Measurements from ENCODE around the gene OR56B1.
"Not testable (repeated sequence)": the region's sequence is repeated elsewhere in the genome, so short reads cannot be mapped to it uniquely, and the experiment has no call there.

OR56B1 gene

DNA sequence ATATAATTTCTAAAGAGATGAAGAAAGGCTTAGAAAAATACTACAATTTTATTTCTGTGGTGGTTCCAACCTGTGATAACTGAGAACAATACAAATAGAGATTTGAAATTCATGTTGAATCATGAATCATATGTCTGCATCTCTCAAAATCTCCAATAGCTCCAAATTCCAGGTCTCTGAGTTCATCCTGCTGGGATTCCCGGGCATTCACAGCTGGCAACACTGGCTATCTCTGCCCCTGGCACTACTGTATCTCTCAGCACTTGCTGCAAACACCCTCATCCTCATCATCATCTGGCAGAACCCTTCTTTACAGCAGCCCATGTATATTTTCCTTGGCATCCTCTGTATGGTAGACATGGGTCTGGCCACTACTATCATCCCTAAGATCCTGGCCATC, at the start of gene OR56B1:
Gene OR56B1, plus strand, starts transcription at position 53 of the 400 bp plus-strand sequence. Its CDS starts 69 bp downstream, at position 122.
- DNase-seq = no peak

- no peak for DNase-seq
These were observed 47.8 kb upstream of the OR56B1 start for GRCh38 chr11:5688482-5688881.

GRCh38 chr11:5689551-5689983, 46.7 kb upstream of the OR56B1 start, which contains the start of gene TRIM22:
TSS of gene TRIM22 (plus strand) at chr11:5689790. CDS start at chr11:5696233, 6,443 bp downstream.
- no peak for DNase-seq

DNA sequence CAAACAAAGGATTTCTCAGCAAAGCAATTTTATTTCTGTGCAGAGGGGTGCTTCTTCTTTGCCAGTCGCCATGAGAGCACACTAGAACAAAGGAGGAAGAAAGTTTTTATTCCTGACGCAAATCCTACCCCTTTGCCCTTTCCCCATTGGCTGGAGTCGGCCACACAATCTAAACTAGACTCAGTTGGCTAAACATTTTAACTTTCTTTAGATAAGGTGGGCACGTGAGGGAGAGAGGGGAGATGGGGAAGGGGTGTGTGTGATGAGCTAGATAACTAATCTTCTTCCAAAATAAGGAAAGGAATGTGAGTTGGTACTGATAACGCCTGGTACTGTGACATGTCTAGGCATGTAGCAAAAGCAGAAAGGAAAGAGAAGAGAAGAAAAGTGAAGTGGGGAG, 46.0 kb upstream of the OR56B1 start:
- no peak for DNase-seq

DNA sequence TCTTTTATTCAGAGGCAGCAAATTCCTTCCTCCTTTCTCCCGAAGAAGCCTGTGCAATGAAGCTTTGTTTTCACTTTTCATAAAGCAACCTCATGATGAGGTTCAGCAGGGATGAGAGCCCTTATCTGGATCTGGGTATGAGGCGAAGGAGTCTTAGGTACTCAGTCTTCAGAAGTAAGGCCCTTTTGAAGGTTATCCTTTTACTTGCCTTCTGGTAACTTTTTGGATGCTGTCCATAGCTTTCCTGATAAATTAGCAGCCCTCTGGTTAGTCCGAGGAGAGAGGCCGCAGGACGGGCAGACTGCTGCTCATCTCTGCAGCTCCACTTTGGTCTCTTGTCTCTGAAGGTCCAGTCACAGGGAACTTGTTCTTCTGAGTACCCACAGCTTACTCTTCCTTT, 45.5 kb upstream of the OR56B1 start:
- DNase-seq = no peak

GRCh38 chr11:5691238-5691963, 44.8 kb upstream of the OR56B1 start:
- not testable (repeated sequence) for DNase-seq

- no peak for DNase-seq
These were observed 44.3 kb upstream of the OR56B1 start for GRCh38 chr11:5691964-5692361.

DNA sequence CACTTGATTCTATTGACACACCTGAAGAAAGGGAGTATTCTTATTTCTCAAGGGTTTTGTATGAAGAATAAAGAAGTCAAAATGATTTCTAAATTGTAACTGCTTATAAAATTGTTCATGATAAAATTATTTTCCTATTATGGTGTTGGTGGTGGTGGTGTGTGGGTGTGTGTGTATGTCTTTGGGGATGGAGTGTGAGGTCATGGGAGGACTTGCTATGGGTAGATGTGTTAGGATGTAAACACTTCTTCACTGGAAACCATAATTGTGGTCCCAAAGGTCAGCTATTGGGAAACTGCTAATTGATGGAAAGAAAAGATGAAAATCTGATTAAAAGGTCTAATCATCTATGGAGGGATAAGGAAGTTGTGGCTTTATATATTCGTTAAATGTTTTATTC, 41.6 kb upstream of the OR56B1 start:
- no peak for DNase-seq

DNA sequence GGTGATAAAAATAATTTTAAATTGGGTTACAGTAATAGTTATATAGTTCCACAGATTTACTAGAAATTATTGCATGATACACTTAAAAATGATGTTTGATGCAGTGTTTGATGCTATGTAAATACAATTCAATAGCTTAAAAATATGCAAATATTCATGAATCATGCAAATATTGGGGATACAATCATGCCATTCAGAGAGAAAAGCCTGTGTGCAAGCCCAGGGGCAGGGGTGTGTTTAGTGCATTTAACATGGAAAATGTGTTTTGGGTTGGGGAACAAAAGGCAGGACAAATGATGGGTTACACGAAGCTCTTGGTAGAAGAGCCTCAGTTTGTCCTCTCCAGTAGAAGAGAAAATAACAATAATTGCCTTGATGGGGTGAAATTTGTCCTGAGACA, 40.7 kb upstream of the OR56B1 start:
- no peak for DNase-seq

DNA sequence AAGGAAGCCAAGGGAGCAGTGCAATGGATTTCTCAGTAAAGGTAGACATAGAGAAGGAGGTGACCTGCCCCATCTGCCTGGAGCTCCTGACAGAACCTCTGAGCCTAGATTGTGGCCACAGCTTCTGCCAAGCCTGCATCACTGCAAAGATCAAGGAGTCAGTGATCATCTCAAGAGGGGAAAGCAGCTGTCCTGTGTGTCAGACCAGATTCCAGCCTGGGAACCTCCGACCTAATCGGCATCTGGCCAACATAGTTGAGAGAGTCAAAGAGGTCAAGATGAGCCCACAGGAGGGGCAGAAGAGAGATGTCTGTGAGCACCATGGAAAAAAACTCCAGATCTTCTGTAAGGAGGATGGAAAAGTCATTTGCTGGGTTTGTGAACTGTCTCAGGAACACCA, 40.0 kb upstream of the OR56B1 start:
- DNase-seq = no peak

- no peak for DNase-seq
These were observed 38.0 kb upstream of the OR56B1 start for GRCh38 chr11:5698281-5698680.

GRCh38 chr11:5700421-5701054, 35.7 kb upstream of the OR56B1 start:
- no peak for DNase-seq

- DNase-seq = no peak
These were observed 35.1 kb upstream of the OR56B1 start for GRCh38 chr11:5701055-5701577.

DNA sequence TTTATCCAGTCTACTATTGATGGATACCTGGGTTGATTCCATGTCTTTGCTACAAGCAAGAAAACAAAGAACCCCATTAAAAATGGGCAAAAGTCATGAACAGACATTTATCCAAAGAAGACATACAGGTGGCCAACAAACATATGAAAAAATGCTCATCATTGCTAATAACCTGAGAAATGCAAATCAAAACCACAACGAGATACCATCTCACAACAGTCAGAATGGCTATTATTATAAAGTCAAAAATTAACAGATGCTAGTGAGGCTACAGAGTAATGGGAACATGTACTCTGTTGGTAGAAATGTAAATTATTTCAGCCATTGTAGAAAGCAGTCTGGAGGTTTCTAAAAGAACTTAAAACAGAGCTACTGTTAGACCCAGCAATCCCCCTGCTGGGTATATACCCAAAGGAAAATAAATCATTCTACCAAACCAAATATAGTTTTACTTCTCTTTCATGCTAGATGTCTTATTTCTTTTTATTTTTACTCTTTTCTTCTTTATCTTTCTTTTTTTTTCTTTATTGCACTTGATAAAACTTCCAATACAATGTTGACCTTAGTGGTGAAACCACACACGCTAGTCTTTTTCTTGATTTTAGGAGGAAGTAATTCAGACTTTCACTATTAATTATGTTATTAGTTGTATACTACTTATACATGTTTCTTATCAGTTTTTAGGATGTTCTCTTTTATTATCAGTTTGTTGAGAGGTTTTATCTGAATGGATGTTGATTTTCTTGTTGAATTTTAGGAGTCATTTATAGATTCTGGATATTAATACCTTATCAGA, 32.3 kb upstream of the OR56B1 start:
- no peak for DNase-seq

GRCh38 chr11:5705688-5706087, 30.6 kb upstream of the OR56B1 start:
- DNase-seq = no peak

GRCh38 chr11:5712507-5712906, 23.7 kb upstream of the OR56B1 start:
- no peak for DNase-seq

DNA sequence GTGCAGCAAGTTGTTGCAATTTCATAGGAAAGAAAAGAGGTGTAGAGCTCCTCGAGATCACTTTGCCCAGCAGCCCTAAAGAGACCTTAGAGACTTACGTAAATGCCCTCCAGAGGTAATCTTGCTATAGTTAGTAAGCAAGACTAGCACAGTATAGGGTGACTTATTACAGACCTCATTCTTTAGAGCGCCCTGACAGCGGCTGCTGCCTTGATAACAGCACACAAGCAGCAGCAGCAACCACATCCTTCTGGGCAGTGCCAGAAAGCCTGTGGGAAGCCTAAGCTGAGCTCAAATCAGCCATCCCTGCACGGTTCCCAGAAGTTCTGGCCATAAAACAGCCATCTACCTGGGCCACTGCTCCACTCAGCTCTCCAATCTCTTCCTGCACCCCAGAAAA, 22.6 kb upstream of the OR56B1 start:
- DNase-seq = no peak

GRCh38 chr11:5716518-5716917, 19.7 kb upstream of the OR56B1 start:
- not testable (repeated sequence) for DNase-seq

- DNase-seq = no peak
These were observed 16.3 kb upstream of the OR56B1 start for GRCh38 chr11:5719703-5720495.

DNA sequence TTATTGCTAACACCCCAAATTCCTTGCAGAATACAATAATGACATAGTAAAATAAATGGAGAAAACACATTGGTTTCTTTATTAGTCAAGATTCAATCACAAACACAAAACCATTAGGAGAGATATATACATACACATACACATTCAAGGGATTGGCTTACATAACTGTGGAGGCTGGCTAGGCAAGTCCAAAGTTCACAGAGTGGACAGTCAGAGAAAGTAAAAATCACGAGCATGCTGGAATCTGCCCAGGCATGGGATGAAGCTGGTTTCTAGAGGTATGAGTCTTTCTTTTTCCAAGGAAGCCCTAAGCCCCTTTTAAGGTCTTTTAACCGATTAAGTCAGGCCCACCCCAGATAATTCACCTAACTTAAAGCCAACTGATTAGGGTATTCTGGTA, 13.6 kb upstream of the OR56B1 start:
- no peak for DNase-seq

DNA sequence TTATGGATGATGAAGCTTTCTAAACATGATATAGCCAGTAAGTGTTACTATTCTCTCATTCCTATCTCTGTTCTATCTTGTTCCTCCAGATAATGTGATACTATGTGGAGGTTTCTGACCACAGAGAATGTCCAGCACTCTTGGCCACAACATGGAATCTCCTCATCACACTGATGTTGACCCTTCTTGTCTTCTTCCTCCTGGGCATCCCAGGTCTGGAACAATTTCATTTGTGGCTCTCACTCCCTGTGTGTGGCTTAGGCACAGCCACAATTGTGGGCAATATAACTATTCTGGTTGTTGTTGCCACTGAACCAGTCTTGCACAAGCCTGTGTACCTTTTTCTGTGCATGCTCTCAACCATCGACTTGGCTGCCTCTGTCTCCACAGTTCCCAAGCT, 9.9 kb upstream of the OR56B1 start:
- DNase-seq = no peak

GRCh38 chr11:5727691-5728090, 8.6 kb upstream of the OR56B1 start:
- DNase-seq = no peak

GRCh38 chr11:5737091-5737490, 843 bp downstream of the OR56B1 start:
- no peak for DNase-seq

All from NCI-H1417 (cell line).